K562 (cell line): ENCODE measurements around the gene SLCO2B1. TPM values are rescaled to one million over a fixed set of nuclear protein-coding genes. Genes with fewer than 3 reads are reported as not detected.
A peak's percentile ranks its signal among the peaks of the same experiment; 100 is the strongest.

Source experiments
- ARID1B ChIP-seq: fragments of 450-650 bp; IDR thresholded peaks from 2 replicates; pipeline ENCODE4 v1.6.1; 2016; ENCODE audit warnings: antibody characterized with exemption, mild to moderate bottlenecking, inconsistent platforms
- ATF7 ChIP-seq: fragments of 450-650 bp; IDR thresholded peaks from 2 replicates; pipeline ENCODE4 v1.7.1; 2014; ENCODE audit warnings: mild to moderate bottlenecking, moderate library complexity
- BHLHE40 ChIP-seq: IDR thresholded peaks from 2 replicates; pipeline ENCODE4 v1.6.1; 2011; ENCODE audit warnings: low read length, improper control_type of control experiment
- CEBPZ ChIP-seq: fragments of 150-350 bp; IDR thresholded peaks from 2 replicates; pipeline ENCODE4 v1.6.1; 2014; ENCODE audit warnings: low read depth, mild to moderate bottlenecking, low read length, borderline replicate concordance
- CREM ChIP-seq: IDR thresholded peaks from 2 replicates; pipeline ENCODE4 v1.6.1; 2014; ENCODE audit warnings: antibody characterized with exemption, low read depth
- DMBX1 ChIP-seq: fragments of 250-450 bp; sonication (Bioruptor Pico); IDR thresholded peaks from 2 replicates; pipeline ENCODE4 v1.8.0; 2022; ENCODE audit warnings: inconsistent platforms, mild to moderate bottlenecking, moderate library complexity, borderline replicate concordance
- FOS ChIP-seq: IDR thresholded peaks from 3 replicates; pipeline ENCODE4 v1.6.1; 2011; ENCODE audit not compliant: insufficient read length; ENCODE audit errors: extremely low read depth
- L3MBTL2 ChIP-seq: fragments of 450-650 bp; IDR thresholded peaks from 2 replicates; pipeline ENCODE4 v1.6.1; 2016; ENCODE audit warnings: mild to moderate bottlenecking, moderate library complexity
- MEF2D ChIP-seq: conservative IDR thresholded peaks from 2 replicates; pipeline ENCODE4 v1.6.1; 2016; ENCODE audit warnings: low read depth, missing genetic modification characterization, missing compliant biosample characterization
- MNT ChIP-seq, 2 experiments: fragments of 450-650 bp; conservative IDR thresholded peaks; 2 replicates each; pipeline ENCODE4 v1.6.1; 2017; ENCODE audit warnings: mild to moderate bottlenecking in 2 of 2, moderate library complexity in 2 of 2
- MYNN ChIP-seq, 2 experiments: sonication (generic); formaldehyde crosslinking in 1 of 2; IDR thresholded peaks; 2 replicates each; pipeline versions ENCODE4 v1.5.0 to v1.6.1; 2016 to 2020; ENCODE audit warnings: antibody characterized with exemption in 1 of 2, missing genetic modification reagents in 1 of 2
- SMAD4 ChIP-seq: fragments of 250-450 bp; sonication (Bioruptor Pico); conservative IDR thresholded peaks from 2 replicates; pipeline ENCODE4 v1.8.0; 2021; ENCODE audit warnings: inconsistent platforms, mild to moderate bottlenecking, moderate library complexity
- TCF3 ChIP-seq: sonication (generic); formaldehyde crosslinking; IDR thresholded peaks from 2 replicates; pipeline ENCODE4 v1.4.0; 2020; ENCODE audit warnings: mild to moderate bottlenecking, missing genetic modification reagents
- ZBTB5 ChIP-seq: fragments of 450-650 bp; IDR thresholded peaks from 2 replicates; pipeline ENCODE4 v1.6.1; 2017; ENCODE audit warnings: antibody characterized with exemption
- ZNF592 ChIP-seq: fragments of 450-650 bp; IDR thresholded peaks from 2 replicates; pipeline ENCODE4 v1.6.1; 2017; ENCODE audit warnings: antibody characterized with exemption, mild to moderate bottlenecking
- polyA plus RNA-seq, 8 experiments: library from polyadenylated mRNA; depleted of rRNA in 4 of 8; stranded (reverse) in 5 of 8; unstranded in 3 of 8; fragments of >200 nt; fragmentation: Nextera tagmentation in 2 of 8; fragmentation: Illumina TruSeq in 1 of 8; extraction: Ambion mirVana in 2 of 8; extraction: Trizol in 1 of 8; gene quantifications; 2 replicates each; pipeline versions ENCODE4 v1.2.1 to v1.2.3, GENCODE V29; 2011 to 2014; ENCODE audit warnings: inconsistent platforms in 1 of 8, missing spikeins in 1 of 8
- total RNA-seq, 7 experiments: library from RNA; depleted of rRNA in 6 of 7; stranded (reverse); fragments of >200 nt in 6 of 7; fragmentation: Illumina TruSeq in 2 of 7; extraction: Trizol in 2 of 7; gene quantifications; 2 replicates each; pipeline versions ENCODE4 v1.2.1 to v1.2.3, GENCODE V29; 2011 to 2021; ENCODE audit warnings: low replicate concordance in 1 of 7

Gene SLCO2B1
- total and polyA plus RNA-seq, 9 of the 15 experiments (the other 6 are each of a cell fraction or from before 2014, with no cell fraction given) = 0.70 to 14.7 (median 7.6) TPM

- TF ChIP-seq ZNF592 = peak; percentile 89
- TF ChIP-seq BHLHE40 = peak; percentile 42
- 0 out of 2 replicates have a peak, but pooled peaks have one; percentile 30 for TF ChIP-seq SMAD4
- TF ChIP-seq ARID1B = peak; percentile 72
- peak; percentile 41 for TF ChIP-seq FOS
- 0 out of 2 replicates have a peak, but pooled peaks have one; percentile 61 for TF ChIP-seq MYNN (IDR thresholded peaks at IDR 0.05)
- no peak for TF ChIP-seq MYNN (CRISPR knock-in tag; IDR thresholded peaks at IDR 0.05)
- TF ChIP-seq TCF3 (CRISPR knock-in tag) = 0 out of 2 replicates have a peak, but pooled peaks have one; percentile 37
- TF ChIP-seq CEBPZ = no peak
- peak; percentile 43; the same call in 1 of the 2 replicates for TF ChIP-seq DMBX1 (CRISPR knock-in tag)
- no peak for TF ChIP-seq MEF2D
- peak; percentile 88 to 91 for TF ChIP-seq MNT (conservative IDR thresholded peaks at IDR 0.05)
- peak; percentile 54 for TF ChIP-seq CREM
- no peak for TF ChIP-seq ZBTB5
- peak; percentile 58; the same call in 1 of the 2 replicates for TF ChIP-seq ATF7
- TF ChIP-seq L3MBTL2 = peak; percentile 90
Observed at GRCh38 chr11:75142714-75143419, 8.0 kb upstream of the SLCO2B1 start (continued).
